HG02981 (cell line): ENCODE data around the gene WDR5B.
"Not testable (repeated sequence)": the region's sequence is repeated elsewhere in the genome, so short reads cannot be mapped to it uniquely, and the experiment has no call there.

Source experiments
- ATAC-seq: cut with Tn5 transposase; IDR thresholded peaks from one replicate; pipeline ENCODE4 v1.9.1; 2021; ENCODE audit warnings: mild to moderate bottlenecking, moderate library complexity; ENCODE audit not compliant: unreplicated experiment

Gene WDR5B

DNA sequence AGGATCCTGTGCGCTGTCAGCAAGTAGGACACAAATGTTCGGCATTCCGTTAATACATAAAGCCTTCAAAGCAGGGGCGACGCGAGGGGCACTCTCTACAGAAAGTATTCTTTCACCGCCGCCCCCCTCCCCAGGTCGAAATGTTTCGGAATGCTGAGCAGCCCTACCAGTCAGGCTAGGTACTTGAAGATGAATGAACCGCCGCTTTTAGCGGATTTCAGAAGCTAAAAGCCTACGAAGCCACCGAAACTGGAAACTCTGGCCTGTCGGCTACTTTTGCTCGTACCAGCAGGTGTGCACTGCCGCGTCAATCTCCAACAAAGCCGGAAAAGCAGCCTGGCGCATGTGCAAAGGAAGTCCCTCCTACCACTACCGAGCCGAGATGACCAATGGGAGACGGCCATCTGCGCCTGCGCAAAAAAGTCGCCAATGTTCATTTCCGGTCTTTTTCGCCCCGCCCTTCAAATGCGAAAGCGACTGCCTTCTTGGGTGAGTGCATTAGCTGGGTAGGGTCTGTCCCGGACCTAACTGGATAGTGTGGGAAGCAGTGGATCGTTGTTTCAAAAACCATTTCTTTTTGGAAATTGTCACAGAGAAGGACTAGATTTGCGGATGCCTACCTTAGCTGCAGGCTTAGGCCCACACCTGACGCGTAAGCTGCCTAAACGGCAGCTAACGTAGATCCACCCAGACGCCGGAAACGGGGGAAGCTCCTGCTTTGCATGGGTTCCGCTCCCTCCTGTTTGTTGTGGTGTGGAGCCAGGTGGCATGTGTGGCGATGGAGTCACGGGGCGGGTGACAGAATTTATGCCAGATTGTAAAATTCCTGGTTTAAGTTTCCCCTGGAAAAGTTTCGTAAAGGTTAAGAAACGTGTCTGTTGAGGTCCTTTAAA lies at the start of gene WDR5B:
WDR5B (minus strand) TSS at position 301 of the 893 bp plus-strand sequence. CDS start 534 bp downstream, outside the sequence.
- peak; percentile 78 for ATAC-seq

DNA sequence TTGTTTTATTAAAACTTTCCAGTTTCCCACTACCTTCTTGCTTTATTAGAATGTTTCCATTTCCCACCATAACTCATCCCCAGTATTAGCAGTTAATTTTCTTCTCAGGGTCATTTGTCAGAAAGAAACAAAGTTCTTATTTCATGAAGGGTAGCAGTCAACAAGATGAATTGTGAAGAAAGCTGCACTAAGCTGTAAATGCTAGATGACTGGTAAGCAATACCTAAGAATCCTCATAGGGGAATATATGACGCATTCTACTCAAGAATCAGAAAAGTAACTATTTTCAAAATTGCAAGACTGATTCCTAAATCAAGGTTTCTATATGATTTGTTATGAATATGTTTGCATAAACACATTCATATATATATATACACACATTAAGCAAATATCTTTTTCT lies 48.8 kb upstream of the WDR5B start:
- ATAC-seq, result no peak

DNA sequence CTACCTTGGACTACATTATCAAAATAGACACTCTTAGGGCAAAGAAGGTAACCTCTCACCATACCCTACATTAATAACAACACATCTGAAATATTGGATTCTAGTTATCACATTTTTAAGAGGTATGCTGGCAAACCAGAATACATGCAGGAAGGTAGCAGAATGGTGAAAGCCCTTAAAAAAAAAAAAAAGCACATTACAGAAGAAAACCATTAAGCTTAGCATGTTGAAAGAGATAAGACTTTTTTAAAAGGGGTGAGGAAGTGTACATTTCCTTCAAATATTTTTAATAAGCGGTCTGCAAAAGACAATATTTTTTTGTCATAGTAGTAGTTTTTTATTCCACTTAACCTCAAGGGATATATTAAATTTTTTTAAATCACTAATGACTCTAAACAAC lies 46.5 kb upstream of the WDR5B start:
- no peak for ATAC-seq

DNA sequence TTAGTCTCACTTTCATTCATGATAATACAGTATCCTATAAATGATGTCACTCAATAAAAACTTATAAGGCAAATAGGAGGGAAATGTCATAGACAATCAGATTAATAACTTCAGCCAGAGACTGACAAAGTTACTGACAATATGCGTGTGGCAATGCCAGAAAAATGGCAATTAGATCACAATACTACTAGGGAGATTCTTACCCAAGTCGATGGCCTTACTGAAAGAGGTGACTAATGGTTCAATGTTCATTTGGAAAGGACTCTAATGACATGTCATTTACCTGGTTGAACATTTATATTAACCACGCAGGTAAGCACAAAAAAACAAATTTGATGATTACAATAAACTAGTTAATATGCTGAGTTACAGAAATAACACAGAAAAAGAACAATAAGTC lies 45.9 kb upstream of the WDR5B start:
- no peak for ATAC-seq

DNA sequence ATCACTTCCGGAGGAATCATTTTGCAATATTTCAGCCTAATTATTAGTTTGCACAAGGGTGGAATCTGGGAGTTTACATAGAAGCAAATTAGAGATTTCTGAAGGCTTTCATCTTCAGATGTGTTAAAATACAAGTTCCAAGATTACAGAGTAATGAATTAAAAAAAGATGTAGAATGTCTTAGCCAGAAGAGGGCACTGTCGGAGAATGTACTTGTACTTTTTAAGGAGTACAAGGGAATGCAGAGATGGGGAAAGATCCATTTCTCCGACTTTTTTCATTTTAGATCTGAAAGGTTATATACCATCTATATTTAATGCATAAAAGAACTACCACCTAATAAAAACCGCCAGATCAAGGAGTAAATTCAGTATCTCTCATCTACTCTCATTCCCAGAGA lies 43.1 kb upstream of the WDR5B start:
- no peak for ATAC-seq

DNA sequence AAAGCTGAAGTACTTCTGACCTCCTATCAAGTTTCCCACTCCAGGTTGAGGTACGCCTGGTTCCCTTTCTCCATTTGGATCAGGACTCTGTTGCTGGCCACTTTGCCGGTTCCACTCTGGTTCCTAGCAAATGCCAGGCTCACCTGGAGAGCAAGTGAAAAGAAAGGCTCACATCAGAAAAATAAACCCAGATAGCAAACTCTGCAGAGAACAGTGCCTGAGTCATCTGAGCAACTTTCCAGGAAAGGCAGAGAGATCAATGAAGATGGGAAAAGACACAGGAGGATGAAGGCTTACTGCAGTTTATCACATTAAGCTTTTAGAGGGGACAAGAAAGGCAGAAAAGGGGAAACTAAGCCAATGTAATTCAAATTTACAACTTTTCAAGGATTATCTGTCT lies 41.8 kb upstream of the WDR5B start:
- no peak for ATAC-seq

DNA sequence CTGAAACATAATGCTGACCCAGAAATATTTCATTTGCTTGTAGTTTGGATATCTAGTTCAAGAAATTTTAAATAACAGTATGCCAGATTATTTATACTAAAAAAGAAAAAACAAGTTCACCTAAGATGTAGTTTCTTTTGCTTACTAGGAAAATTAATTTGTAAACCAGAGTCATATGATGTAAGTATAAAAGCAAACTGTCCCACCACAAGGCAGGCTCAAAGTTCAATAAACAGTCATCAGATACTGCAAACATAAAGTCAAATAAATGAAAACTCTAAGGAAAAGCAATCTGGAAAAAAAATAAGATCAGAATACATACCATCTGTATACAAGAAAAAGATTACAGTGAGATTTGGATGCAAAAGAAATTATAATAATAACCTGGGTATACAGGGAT lies 40.2 kb upstream of the WDR5B start:
- ATAC-seq, result no peak

DNA sequence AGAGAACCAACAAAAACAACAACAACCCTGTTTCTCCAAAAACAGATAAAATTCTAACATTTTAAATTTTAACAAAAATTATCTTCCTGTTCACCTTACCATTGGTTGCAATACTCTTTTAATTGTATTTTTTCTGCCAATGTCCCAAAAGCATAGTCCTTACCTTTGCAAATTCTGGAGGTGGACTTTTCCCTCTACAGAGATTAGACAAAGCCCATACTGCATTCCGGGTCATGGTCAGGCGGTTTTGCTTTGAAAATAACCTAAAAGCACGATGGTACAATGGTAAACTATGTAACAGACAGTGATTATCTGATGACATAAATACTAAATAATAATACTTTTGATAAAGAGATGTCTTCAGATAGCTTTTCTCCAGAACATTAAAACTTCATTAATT lies 35.5 kb upstream of the WDR5B start:
- ATAC-seq, result no peak

DNA sequence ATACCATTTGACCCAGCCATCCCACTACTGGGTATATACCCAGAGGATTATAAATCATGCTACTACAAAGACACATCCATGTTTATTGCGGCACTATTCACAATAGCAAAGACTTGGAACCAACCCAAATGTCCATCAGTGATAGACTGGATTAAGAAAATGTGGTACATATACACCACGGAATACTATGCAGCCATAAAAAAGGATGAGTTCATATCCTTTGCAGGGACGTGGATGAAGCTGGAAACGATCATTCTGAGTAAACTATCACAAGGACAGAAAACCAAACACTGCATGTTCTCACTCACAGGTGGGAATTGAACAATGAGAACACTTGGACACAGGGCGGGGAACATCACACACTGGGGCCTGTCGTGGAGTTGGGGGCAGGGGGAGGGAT lies 32.4 kb upstream of the WDR5B start:
- not testable (repeated sequence) for ATAC-seq

DNA sequence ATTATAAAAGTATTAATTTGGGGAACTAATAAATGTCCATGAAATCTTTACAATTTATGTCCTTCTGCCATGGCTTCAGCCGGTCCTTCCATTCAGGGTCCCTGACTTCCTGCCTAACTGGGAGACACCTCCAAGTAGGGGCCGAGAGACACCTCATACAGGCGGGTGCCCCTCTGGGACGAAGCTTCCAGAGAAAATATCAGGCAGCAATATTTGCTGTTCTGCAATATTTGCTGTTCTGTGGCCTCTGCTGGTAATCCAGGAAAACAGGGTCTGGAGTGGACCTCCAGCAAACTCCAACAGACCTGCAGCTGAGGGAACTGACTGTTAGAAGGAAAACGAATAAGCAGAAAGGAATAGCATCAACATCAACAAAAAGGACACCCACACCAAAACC lies 28.6 kb upstream of the WDR5B start:
- not testable (repeated sequence) for ATAC-seq

DNA sequence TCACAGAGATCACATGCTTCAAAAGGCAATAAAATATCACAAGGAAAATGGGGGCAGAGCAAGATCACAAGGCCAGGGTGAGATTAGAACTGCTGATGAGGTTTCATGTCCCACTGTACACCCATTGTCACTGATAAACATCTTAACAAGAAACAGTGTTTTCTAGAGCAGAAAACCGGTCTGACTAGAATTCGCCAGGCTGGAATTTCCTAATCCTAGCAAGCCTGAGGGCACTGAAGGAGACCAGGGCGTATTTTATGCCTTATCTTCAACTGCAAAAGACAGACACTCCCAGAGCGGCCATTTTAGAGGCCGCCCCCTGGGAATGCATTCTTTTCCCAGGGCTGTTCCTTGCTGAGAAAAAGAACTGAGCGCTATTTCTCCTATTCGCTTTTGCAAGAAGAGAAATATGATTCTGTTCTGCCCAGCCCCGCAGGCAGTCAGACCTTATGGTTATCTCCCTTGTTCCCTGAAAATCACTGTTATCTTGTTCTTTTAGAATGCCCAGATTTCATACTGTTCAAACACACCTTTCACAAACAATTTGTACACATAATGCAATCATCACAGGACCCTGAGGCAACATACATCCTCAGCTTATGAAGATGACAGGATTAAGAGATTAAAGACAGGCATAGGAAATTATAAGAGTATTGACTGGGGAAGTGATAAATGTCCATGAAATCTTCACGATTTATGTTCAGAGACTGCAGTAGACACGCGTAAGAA lies 28.1 kb upstream of the WDR5B start:
- ATAC-seq, result not testable (repeated sequence)

DNA sequence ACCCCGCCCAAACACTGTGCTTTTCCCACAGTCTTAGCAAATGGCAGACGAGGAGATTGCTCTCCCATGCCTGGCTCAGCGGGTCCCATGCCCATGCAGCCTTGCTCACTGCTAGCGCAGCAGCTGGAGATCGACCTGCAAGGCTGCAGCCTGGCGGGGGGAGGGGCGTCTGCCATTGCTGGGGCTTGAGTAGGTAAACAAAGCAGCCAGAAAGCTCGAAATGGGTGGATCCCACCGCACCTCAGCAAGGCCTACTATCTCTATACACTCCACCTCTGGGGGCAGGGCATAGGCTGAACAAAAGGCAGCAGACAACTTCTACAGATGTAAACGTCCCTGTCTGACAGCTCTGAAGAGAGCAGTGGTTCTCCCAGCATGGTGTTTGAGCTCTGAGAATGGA lies 27.2 kb upstream of the WDR5B start:
- ATAC-seq, result no peak

DNA sequence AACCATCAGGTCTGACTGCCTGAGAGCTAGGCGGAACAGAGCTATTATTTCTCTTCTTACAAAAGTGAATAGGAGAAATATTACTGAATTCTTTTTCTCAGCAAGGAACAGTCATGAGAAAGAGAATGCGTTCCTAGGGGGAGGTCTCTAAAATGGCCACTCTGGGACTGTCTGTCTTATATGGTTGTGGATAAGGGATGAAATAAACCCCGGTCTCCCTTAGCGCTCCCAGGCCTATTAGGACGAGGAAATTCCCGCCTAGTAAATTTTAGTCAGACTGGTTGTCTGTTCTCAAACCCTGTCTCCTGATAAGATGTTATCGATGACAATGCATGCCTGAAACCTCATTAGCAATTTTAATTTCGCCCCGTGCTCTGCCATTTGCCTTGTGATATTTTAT lies 20.1 kb upstream of the WDR5B start:
- no peak for ATAC-seq

DNA sequence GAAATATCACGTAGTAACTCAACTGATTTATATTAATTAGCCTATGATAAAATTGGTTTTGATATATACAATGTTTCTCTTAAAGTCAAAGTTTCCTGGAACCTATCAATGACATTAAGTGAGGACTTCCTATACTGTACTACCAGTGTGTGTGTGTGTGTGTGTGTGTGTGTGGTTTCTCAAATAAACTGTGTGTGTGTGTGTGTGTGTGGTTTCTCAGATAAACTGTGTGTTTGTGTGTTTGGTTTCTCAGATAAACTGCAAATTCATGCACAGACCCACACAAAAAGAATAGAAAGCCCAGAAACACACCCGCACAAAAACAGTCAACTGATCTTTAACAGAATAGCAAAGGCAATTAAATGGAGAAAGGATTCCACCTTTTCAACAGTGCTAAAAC lies 14.5 kb upstream of the WDR5B start:
- no peak for ATAC-seq

DNA sequence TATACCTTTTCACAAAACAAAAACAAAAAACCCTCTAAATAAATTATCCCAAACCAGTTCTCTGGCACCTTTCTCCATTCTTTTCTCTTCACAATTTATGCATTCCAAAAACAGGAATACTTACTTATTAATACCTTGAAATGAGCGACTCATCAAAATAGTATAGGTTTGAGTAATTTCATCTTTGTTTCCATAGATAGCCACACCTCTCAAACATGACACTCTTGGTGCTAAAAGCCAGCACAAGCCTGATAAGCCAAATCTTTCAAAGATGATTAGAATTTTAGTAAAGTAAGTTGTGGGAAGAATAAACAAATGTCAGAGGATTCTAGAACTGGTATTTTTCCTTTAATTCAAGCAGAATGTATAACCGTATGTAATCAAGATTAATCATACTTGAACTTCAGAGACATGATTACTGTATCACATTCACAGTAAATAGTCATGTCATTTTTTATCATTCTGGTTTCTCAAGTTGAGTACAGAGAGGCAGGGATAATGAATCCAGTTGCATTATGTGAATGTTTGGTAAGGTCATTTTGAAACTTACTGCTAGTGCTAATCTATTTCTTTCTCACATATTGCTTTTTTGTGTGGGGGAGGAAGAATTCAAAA lies 12.1 kb upstream of the WDR5B start:
- no peak for ATAC-seq

DNA sequence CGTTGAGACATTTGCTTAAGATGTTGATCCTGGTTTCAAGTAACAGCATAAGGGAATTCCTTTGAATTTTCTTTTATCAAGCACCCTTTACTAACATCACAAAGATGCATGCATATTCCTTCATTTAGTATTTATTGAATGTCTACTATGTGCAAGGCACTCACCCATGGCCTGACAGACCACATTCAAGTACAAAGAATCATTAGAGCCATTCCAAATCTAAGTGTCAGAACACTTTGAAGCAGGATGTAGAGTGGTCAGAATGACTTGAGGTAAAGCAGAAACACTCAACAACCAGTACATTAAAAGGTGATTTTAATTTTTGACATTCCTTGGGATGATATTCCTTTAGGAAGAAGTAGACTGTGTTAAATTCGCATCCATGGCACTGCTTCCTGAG lies 6.0 kb upstream of the WDR5B start:
- no peak for ATAC-seq

DNA sequence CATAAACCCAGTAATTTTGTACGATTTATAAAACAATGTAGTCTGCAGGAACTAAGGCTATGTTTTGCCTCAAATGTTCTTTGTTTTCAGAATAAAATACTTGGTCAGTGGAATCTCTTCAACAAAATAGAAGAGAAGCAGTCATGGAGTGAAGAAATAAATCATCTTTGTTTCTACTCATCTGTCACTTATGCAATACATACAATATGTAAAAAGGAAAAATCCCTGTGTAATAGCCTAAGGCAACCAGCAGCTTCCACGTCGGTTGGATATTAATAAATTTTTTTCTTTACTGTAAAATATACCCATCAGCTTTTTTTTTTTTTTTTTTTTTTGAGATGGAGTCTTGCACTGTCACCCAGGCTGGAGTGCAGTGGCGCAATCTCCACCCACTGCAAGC lies 5.2 kb upstream of the WDR5B start:
- ATAC-seq, result no peak

DNA sequence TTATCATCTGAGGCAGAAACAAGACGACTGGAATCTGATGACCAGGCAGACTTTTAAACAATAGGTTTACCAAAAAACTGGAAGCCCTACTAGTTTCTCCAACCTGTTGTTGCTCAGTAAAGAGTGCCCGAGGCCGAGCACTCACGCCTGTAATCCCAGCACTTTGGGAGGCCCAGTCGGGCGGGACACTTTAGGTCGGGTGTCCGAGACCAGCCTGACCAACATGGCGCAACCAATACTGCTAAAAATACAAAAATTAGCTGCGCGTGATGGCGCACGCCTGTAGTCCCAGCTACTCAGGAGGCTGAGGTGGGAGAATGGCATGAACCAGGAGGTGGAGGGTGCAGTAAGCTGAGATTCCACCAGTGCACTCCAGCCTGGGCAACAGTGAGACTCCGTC lies 1.1 kb upstream of the WDR5B start:
- ATAC-seq, result no peak

DNA sequence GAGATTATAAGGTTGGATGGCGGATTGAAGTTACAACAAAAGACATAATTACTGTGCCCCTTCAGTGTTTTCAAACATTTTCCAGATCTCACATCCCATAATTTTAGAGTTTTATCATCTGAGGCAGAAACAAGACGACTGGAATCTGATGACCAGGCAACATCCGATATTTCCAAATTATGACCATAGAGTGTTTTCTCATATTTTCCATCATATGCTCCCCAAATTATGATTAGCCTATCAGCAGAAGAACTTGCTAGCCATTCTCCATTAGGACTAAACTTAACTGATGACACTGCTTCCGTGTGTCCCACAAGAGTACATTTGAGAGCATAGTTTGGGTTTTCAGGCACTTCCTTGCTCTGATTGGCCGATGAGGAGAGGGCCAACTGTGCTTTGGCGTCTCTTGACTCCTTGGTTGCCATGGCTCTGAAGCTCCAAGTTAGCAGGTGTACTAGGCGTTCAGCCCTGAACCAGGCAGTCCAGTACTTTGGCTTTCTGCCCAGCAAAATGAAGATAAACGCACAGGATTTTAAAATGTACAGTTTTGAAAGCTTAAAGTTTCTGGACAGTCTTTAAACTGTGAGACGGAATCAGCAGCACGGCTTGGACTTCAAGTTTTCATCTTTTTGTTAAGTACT lies 638 bp downstream of the WDR5B start:
- ATAC-seq, result peak; percentile 50

DNA sequence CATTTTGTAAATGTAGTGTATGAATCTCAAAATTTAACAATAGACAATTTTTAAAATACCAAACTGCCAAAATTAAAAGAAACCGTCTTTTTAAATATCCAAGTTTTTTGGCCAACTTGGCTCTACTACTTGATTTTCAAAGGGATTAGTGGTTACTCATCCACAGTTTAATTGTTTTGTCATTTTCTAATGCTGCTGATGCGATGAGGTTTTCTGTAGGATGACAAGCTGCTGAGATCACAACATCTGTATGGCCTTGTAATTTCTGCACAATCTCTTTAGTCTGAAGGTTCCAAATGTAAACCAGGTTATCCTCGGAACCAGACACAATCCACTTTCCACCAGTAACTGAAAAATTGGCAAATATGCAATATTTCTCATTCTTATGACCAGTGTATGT lies 1.5 kb downstream of the WDR5B start:
- ATAC-seq, result no peak

DNA sequence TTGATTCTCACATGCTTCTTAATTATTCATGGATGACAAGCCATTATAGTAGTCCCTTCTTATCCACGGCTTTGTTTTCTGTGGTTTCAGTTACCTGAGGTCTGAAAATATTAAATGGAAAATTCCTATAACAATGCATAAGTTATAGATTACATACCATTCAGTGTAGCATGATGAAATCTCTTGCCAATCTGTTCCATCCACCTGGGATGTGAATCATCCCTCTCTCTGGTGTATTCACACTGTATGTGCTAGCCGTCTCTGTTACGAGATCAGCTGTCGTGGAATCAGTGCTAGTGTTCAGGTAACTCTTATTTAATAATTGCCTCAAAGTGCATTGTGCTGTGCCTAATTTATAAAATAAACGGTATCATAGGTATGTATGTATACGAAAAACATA lies 5.2 kb downstream of the WDR5B start:
- ATAC-seq, result no peak
